K562 (cell line): ENCODE data around the gene JPH4. TPM values are rescaled to one million over a fixed set of nuclear protein-coding genes. Genes with fewer than 3 reads are reported as not detected.

ENCODE experiments used
- ATAC-seq: fragments of 200-7000 bp; cut with Tn5 transposase; 3 replicates; pipeline ENCODE4 v1.9.1; 2020; ENCODE audit warnings: moderate library complexity
- BruUV-seq: library from RNA; stranded (reverse); fragments of 400-500 nt; replicated peaks from 2 replicates; lab custom pipeline; 2021; lab: Mats Ljungman, UMichigan
- CTCF ChIA-PET: fragments of 300-600 bp; formaldehyde crosslinking; extraction: SDS; loops from one replicate; lab custom pipeline; 2021; ENCODE audit warnings: low intra/inter-chr PET ratio; lab: Yijun Ruan, JAX
- POLR2A ChIA-PET: fragments of 300-600, 350-650 bp; sonication (Branson Sonifier 250); formaldehyde crosslinking; extraction: SDS; loops from one replicate; lab custom pipeline; 2021; ENCODE audit warnings: antibody characterized with exemption, inconsistent platforms; lab: Yijun Ruan, JAX
- DNase-seq, 4 experiments: peaks; one replicate each; pipeline versions ENCODE4 v3.0.0 to v3.0.0-alpha.2; 2011 to 2018; ENCODE audit warnings: low spot score in 3 of 4, mixed read lengths in 3 of 4; ENCODE audit errors: extremely low read depth in 1 of 4
- FAIRE-seq: peaks from 2 replicates; lab custom pipeline; 2011; peaks lifted over from hg19 to GRCh38; lab: Jason Lieb, UNC
- H2AFZ ChIP-seq: 2 replicates; pipeline ENCODE4 v1.6.0; 2011; ENCODE audit warnings: low read depth, low read length, control low read depth, inconsistent platforms
- H3K27ac ChIP-seq: fragments of 200-600 bp; 3 replicates; pipeline ENCODE4 v1.8.0; 2011; ENCODE audit warnings: low read depth, mild to moderate bottlenecking, control low read depth, inconsistent platforms, low read length, moderate library complexity, mixed read lengths; ENCODE audit errors: extremely low read depth
- H3K27me3 ChIP-seq, 2 experiments: fragments of 300-600 bp in 1 of 2; 2 replicates in 1 of 2; 3 replicates in 1 of 2; pipeline versions ENCODE4 v1.6.0 to v1.8.0; 2011; ENCODE audit warnings: inconsistent platforms in 2 of 2, low read length in 2 of 2, mild to moderate bottlenecking in 1 of 2, mixed read lengths in 1 of 2, moderate library complexity in 1 of 2; ENCODE audit not compliant: control insufficient read depth in 2 of 2, insufficient read depth in 2 of 2
- H3K36me3 ChIP-seq: fragments of 300-600 bp; 3 replicates; pipeline ENCODE4 v1.8.0; 2011; ENCODE audit warnings: mild to moderate bottlenecking, low read length, inconsistent platforms; ENCODE audit not compliant: control insufficient read depth, insufficient read depth
- H3K4me1 ChIP-seq, 2 experiments: fragments of 200-600 bp in 1 of 2; replicated peaks in 1 of 2; 2 replicates in 1 of 2; 3 replicates in 1 of 2; pipeline versions ENCODE4 v1.5.1 to v1.8.0; 2011; ENCODE audit warnings: inconsistent platforms in 2 of 2, low read length in 2 of 2, mild to moderate bottlenecking in 1 of 2, mixed read lengths in 1 of 2, moderate library complexity in 1 of 2; ENCODE audit not compliant: control insufficient read depth in 2 of 2, insufficient read depth in 2 of 2
- H3K4me2 ChIP-seq: 2 replicates; pipeline ENCODE4 v1.6.1; 2011; ENCODE audit warnings: low read length, control low read depth, inconsistent platforms, mixed read lengths; ENCODE audit not compliant: insufficient read depth
- H3K4me3 ChIP-seq: fragments of 200-600 bp; sonication (generic), shearing (Covaris generic); 2 replicates; pipeline ENCODE4 v1.5.1; 2016; ENCODE audit warnings: control low read depth, inconsistent platforms
- H3K79me2 ChIP-seq: fragments of 200-600 bp; 3 replicates; pipeline ENCODE4 v1.8.0; 2011; ENCODE audit warnings: low read length, inconsistent platforms; ENCODE audit not compliant: control insufficient read depth, insufficient read depth
- H3K9ac ChIP-seq, 2 experiments: 2 replicates each; pipeline versions ENCODE4 v1.6.0 to v1.6.1; 2011; ENCODE audit warnings: low read depth in 2 of 2, low read length in 2 of 2, control low read depth in 1 of 2, inconsistent platforms in 1 of 2, mild to moderate bottlenecking in 1 of 2, mixed read lengths in 1 of 2; ENCODE audit not compliant: insufficient read depth in 1 of 2
- H3K9me1 ChIP-seq: one replicate; pipeline ENCODE4 v1.6.0; 2011; ENCODE audit warnings: inconsistent platforms, mild to moderate bottlenecking, low read length, moderate library complexity; ENCODE audit not compliant: control insufficient read depth, insufficient read depth
- H3K9me3 ChIP-seq: replicated peaks from 2 replicates; pipeline ENCODE4 v1.5.1; 2011; ENCODE audit warnings: low read depth, low read length, inconsistent platforms; ENCODE audit not compliant: control insufficient read depth, insufficient read depth
- H4K20me1 ChIP-seq: replicated peaks from 2 replicates; pipeline ENCODE4 v1.6.1; 2011; ENCODE audit warnings: low read length, inconsistent platforms, mixed read lengths; ENCODE audit not compliant: control insufficient read depth, insufficient read depth
- BRD4 ChIP-seq: fragments of 200-600 bp; sonication (generic); IDR thresholded peaks from 2 replicates; pipeline ENCODE4 v1.6.1; 2017; ENCODE audit warnings: inconsistent platforms
- FOS ChIP-seq: IDR thresholded peaks from 3 replicates; pipeline ENCODE4 v1.6.1; 2011; ENCODE audit not compliant: insufficient read length; ENCODE audit errors: extremely low read depth
- KDM2B ChIP-seq: fragments of 250-450 bp; sonication (Bioruptor Pico); IDR thresholded peaks from 2 replicates; pipeline ENCODE4 v1.8.0; 2021; ENCODE audit warnings: mild to moderate bottlenecking, moderate library complexity
- NR3C1 ChIP-seq: sonication (generic); formaldehyde crosslinking; IDR thresholded peaks from 2 replicates; pipeline ENCODE4 v1.8.1; 2022; ENCODE audit warnings: missing genetic modification reagents
- PPARD ChIP-seq: fragments of 250-450 bp; sonication (Bioruptor Pico); IDR thresholded peaks from 2 replicates; pipeline ENCODE4 v1.8.0; 2022; ENCODE audit warnings: inconsistent platforms, mild to moderate bottlenecking, moderate library complexity
- RFX5 ChIP-seq: IDR thresholded peaks from 2 replicates; pipeline ENCODE4 v1.6.1; 2011; ENCODE audit warnings: low read depth, mild to moderate bottlenecking, improper control_type of control experiment, low read length
- SAP30 ChIP-seq: fragments of 200-600 bp; sonication (generic); IDR thresholded peaks from 2 replicates; pipeline ENCODE4 v1.6.1; 2012; ENCODE audit warnings: borderline replicate concordance, low read depth, mild to moderate bottlenecking, moderate library complexity, low read length, control low read depth, inconsistent platforms; ENCODE audit not compliant: insufficient read depth, poor library complexity, severe bottlenecking
- ZNF124 ChIP-seq: sonication (generic); formaldehyde crosslinking; IDR thresholded peaks from 2 replicates; pipeline ENCODE4 v1.8.1; 2022; ENCODE audit warnings: missing genetic modification reagents
- WGBS: fragments of 100-300 bp; shearing (Covaris generic); methylation state at CpG from one replicate; pipeline ENCODE4 v1.1.6; 2016; ENCODE audit warnings: low coverage, mixed read lengths; ENCODE audit not compliant: insufficient coverage; ENCODE audit errors: missing lambda C conversion rate; 5-methylcytosine and 5-hydroxymethylcytosine counted together
- in situ Hi-C: fragments of 300-500 bp; cut with MboI; formaldehyde crosslinking; loops from 4 replicates; pipeline ENCODE4 v1.15.0; 2018; ENCODE audit warnings: inconsistent platforms, mixed read lengths
- intact Hi-C: fragments of 100-400 bp; cut with micrococcal nuclease; formaldehyde crosslinking; loops from 2 replicates; pipeline ENCODE4 v1.14.2; 2022
- polyA plus RNA-seq, 8 experiments: library from polyadenylated mRNA; depleted of rRNA in 4 of 8; stranded (reverse) in 5 of 8; unstranded in 3 of 8; fragments of >200 nt; fragmentation: Nextera tagmentation in 2 of 8; fragmentation: Illumina TruSeq in 1 of 8; extraction: Ambion mirVana in 2 of 8; extraction: Trizol in 1 of 8; gene quantifications; 2 replicates each; pipeline versions ENCODE4 v1.2.1 to v1.2.3, GENCODE V29; 2011 to 2014; ENCODE audit warnings: inconsistent platforms in 1 of 8, missing spikeins in 1 of 8
- total RNA-seq, 7 experiments: library from RNA; depleted of rRNA in 6 of 7; stranded (reverse); fragments of >200 nt in 6 of 7; fragmentation: Illumina TruSeq in 2 of 7; extraction: Trizol in 2 of 7; gene quantifications; 2 replicates each; pipeline versions ENCODE4 v1.2.1 to v1.2.3, GENCODE V29; 2011 to 2021; ENCODE audit warnings: low replicate concordance in 1 of 7
- TF ChIP-seq, protein P1 (sequence below): sonication (generic); formaldehyde crosslinking; IDR thresholded peaks from 2 replicates; pipeline ENCODE4 v1.8.0; 2023; ENCODE audit warnings: missing genetic modification reagents, mild to moderate bottlenecking, borderline replicate concordance
- TF ChIP-seq, protein P2 (sequence below): fragments of 450-650 bp; IDR thresholded peaks from 2 replicates; pipeline ENCODE4 v1.6.1; 2016; ENCODE audit warnings: low read depth, mild to moderate bottlenecking, moderate library complexity

JPH4 gene
- total and polyA plus RNA-seq, 9 of the 15 experiments (the other 6 are each of a cell fraction or from before 2014, with no cell fraction given) = 0.04 to 0.13 (median 0.06) TPM; not detected in 5

DNA sequence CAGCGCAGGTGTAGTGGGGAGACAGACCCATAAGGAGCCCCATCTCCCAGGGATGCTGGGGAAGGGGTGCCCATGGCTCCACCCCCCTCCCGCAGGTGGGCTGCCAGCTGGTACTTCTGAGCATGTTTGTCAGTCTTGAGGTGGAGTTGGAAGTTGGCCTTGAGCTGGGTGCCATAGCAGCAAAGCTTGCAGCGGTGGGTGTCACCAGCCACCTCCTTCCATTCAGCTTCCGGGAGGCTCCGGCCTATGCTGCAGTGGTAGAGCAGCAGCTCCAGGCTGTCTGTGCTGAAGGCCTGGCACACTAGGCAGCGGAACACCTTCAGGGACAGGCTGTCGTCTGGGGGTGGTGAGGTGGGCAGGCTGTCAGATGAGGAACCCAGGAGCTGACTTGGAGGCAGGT, 45.9 kb downstream of the JPH4 start:
- Histone ChIP-seq H2AFZ (no peak overlapping the region), H3K9me1 (no peaks in the 10 kb centered on the region), H3K36me3 (no peaks in the 10 kb centered on the region), H3K9me3 (no peaks in the 10 kb centered on the region), H3K79me2 (no peaks in the 10 kb centered on the region), H3K4me2 (no peak overlapping the region), H3K4me1 (peaks cover 0 to 3% of the 10 kb centered on the region in 2 experiments; a peak in 1 of 5 replicates)
- CTCF ChIA-PET = no interaction called here
- intact Hi-C loops = no loop called here
- no peak for ATAC-seq
- TF ChIP-seq PPARD (CRISPR knock-in tag) (no peak), NR3C1 (no peak), SAP30 (no peak), ZNF124 (CRISPR knock-in tag) (no peak), BRD4 (no peak), RFX5 (no peak), KDM2B (CRISPR knock-in tag) (no peak), FOS (no peak)
- TF ChIP-seq, protein P1, sequence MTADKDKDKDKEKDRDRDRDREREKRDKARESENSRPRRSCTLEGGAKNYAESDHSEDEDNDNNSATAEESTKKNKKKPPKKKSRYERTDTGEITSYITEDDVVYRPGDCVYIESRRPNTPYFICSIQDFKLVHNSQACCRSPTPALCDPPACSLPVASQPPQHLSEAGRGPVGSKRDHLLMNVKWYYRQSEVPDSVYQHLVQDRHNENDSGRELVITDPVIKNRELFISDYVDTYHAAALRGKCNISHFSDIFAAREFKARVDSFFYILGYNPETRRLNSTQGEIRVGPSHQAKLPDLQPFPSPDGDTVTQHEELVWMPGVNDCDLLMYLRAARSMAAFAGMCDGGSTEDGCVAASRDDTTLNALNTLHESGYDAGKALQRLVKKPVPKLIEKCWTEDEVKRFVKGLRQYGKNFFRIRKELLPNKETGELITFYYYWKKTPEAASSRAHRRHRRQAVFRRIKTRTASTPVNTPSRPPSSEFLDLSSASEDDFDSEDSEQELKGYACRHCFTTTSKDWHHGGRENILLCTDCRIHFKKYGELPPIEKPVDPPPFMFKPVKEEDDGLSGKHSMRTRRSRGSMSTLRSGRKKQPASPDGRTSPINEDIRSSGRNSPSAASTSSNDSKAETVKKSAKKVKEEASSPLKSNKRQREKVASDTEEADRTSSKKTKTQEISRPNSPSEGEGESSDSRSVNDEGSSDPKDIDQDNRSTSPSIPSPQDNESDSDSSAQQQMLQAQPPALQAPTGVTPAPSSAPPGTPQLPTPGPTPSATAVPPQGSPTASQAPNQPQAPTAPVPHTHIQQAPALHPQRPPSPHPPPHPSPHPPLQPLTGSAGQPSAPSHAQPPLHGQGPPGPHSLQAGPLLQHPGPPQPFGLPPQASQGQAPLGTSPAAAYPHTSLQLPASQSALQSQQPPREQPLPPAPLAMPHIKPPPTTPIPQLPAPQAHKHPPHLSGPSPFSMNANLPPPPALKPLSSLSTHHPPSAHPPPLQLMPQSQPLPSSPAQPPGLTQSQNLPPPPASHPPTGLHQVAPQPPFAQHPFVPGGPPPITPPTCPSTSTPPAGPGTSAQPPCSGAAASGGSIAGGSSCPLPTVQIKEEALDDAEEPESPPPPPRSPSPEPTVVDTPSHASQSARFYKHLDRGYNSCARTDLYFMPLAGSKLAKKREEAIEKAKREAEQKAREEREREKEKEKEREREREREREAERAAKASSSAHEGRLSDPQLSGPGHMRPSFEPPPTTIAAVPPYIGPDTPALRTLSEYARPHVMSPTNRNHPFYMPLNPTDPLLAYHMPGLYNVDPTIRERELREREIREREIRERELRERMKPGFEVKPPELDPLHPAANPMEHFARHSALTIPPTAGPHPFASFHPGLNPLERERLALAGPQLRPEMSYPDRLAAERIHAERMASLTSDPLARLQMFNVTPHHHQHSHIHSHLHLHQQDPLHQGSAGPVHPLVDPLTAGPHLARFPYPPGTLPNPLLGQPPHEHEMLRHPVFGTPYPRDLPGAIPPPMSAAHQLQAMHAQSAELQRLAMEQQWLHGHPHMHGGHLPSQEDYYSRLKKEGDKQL (CRISPR knock-in tag) = no peak
- TF ChIP-seq, protein P2, sequence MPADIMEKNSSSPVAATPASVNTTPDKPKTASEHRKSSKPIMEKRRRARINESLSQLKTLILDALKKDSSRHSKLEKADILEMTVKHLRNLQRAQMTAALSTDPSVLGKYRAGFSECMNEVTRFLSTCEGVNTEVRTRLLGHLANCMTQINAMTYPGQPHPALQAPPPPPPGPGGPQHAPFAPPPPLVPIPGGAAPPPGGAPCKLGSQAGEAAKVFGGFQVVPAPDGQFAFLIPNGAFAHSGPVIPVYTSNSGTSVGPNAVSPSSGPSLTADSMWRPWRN = no peak
- TF ChIP-seq, all 486 proteins: peak for 0
- Histone ChIP-seq H3K4me3 (no peak overlapping the region), H3K27ac (no peak overlapping the region), H4K20me1 (no peaks in the 10 kb centered on the region; the same call in 1 of the 2 replicates), H3K9ac (no peak overlapping the region), H3K27me3 (peaks cover 0 to 36% of the 10 kb centered on the region in 2 experiments; a peak in 3 of 5 replicates)
- WGBS = 9% methylated on average over 7 of the region's 7 CpGs
- no peak for DNase-seq
- POLR2A ChIA-PET = no interaction called here
- in situ Hi-C loops = no loop called here
- BruUV-seq = no TSS peak
- no peak for FAIRE-seq
